GM19240 (cell line): ENCODE results near the gene GPX3.

Experiments used
- DNase-seq: peaks from one replicate; pipeline ENCODE4 v3.0.0; 2011; ENCODE audit warnings: low spot score; ENCODE audit not compliant: insufficient read length

GPX3 gene

DNA sequence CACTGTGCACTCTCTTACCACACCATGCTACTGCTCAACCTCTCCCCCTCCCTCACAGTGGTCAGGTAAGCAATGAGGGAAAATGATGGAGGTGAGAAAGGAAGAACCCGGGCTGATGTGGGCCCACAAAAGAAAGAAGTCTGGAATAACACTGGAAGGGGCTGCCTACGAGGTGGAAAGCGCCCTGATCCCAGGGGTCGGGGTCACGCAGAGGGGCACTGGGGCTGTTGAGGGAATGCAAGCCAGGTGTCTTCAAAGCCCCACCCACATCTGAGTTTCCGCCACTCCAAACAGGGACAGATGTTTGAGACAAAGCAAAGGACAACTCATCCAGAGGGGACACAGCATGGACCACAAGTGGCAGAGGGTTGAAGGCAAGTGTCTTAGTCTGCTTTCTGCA is 56.2 kb downstream of the GPX3 start:
- no peak for DNase-seq

GRCh38 chr5:151077419-151077818 is 57.0 kb downstream of the GPX3 start:
- DNase-seq: no peak

DNA sequence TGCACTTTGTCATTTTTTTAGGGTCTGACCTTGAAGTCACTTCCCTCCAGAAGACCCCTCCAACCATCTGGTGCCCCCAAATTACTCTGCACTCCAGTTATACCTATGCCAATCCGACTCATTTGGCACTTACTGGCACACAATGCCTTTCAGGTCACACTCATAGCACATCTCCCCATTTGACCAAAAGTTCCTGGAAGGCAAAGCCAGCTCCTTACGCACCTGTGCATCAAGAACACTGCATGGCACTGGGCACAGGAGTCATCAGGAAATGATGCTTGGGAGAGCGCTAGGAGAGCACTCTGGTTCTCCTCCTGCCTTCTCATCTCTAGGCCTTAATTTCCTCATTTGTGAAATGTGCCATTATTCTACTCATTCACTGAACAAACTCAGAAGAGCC is 57.6 kb downstream of the GPX3 start:
- DNase-seq: no peak
